H9 (cell line): ENCODE measurements around the gene HNRNPR. TPM values are rescaled to one million over a fixed set of nuclear protein-coding genes. Genes with fewer than 3 reads are reported as not detected.
"Not testable (repeated sequence)": the region's sequence is repeated elsewhere in the genome, so short reads cannot be mapped to it uniquely, and the experiment has no call there.

ENCODE experiments used
- DNase-seq: peaks from one replicate; pipeline ENCODE4 v3.0.0-alpha.2; 2017
- H2AFZ ChIP-seq: one replicate; pipeline ENCODE4 v1.6.1; 2013; ENCODE audit warnings: mild to moderate bottlenecking, low read length, control low read depth, moderate library complexity
- H2AK5ac ChIP-seq: 2 replicates; pipeline ENCODE4 v1.6.1; 2013; ENCODE audit warnings: low read length, control low read depth, mixed read lengths; ENCODE audit not compliant: insufficient read length
- H2BK120ac ChIP-seq: one replicate; pipeline ENCODE4 v1.6.1; 2013; ENCODE audit warnings: low read depth, mild to moderate bottlenecking, low read length, control low read depth, inconsistent platforms; ENCODE audit not compliant: poor library complexity, severe bottlenecking
- H2BK12ac ChIP-seq: 2 replicates; pipeline ENCODE4 v1.6.1; 2013; ENCODE audit warnings: low read length, control low read depth, mixed read lengths, low read depth; ENCODE audit not compliant: insufficient read length
- H2BK15ac ChIP-seq: 2 replicates; pipeline ENCODE4 v1.6.1; 2013; ENCODE audit warnings: low read depth, low read length, control low read depth
- H2BK20ac ChIP-seq: one replicate; pipeline ENCODE4 v1.6.1; 2013; ENCODE audit warnings: low read depth, mild to moderate bottlenecking, low read length, control low read depth, inconsistent platforms; ENCODE audit not compliant: poor library complexity, severe bottlenecking
- H2BK5ac ChIP-seq: 2 replicates; pipeline ENCODE4 v1.6.1; 2013; ENCODE audit warnings: low read length, control low read depth, mixed read lengths; ENCODE audit not compliant: insufficient read length
- H3K14ac ChIP-seq: 2 replicates; pipeline ENCODE4 v1.6.1; 2013; ENCODE audit warnings: low read length, control low read depth; ENCODE audit not compliant: insufficient read depth
- H3K18ac ChIP-seq: 2 replicates; pipeline ENCODE4 v1.6.1; 2013; ENCODE audit warnings: low read depth, mild to moderate bottlenecking, mixed read lengths, low read length, control low read depth; ENCODE audit not compliant: insufficient read length
- H3K23ac ChIP-seq: 2 replicates; pipeline ENCODE4 v1.6.1; 2013; ENCODE audit warnings: low read length, control low read depth, mixed read lengths, low read depth; ENCODE audit not compliant: insufficient read length
- H3K23me2 ChIP-seq: 2 replicates; pipeline ENCODE4 v1.6.1; 2013; ENCODE audit warnings: low read depth, mild to moderate bottlenecking, mixed read lengths, low read length, control low read depth; ENCODE audit not compliant: insufficient read length, poor library complexity, severe bottlenecking
- H3K27ac ChIP-seq: 2 replicates; pipeline ENCODE4 v1.5.1; 2013; ENCODE audit warnings: low read length, control low read depth, mixed read lengths, low read depth; ENCODE audit not compliant: insufficient read length
- H3K27me3 ChIP-seq: 2 replicates; pipeline ENCODE4 v1.6.1; 2013; ENCODE audit warnings: low read length, control low read depth, inconsistent platforms; ENCODE audit not compliant: insufficient read depth
- H3K4ac ChIP-seq: 2 replicates; pipeline ENCODE4 v1.6.1; 2013; ENCODE audit warnings: low read depth, mild to moderate bottlenecking, control low read depth, inconsistent platforms, low read length, moderate library complexity
- H3K4me1 ChIP-seq: 2 replicates; pipeline ENCODE4 v1.6.1; 2013; ENCODE audit warnings: low read length, control low read depth, inconsistent platforms; ENCODE audit not compliant: insufficient read depth
- H3K4me2 ChIP-seq: 2 replicates; pipeline ENCODE4 v1.6.1; 2013; ENCODE audit warnings: low read length, control low read depth, mixed read lengths; ENCODE audit not compliant: insufficient read length, insufficient read depth
- H3K56ac ChIP-seq: 2 replicates; pipeline ENCODE4 v1.6.1; 2013; ENCODE audit warnings: low read depth, mild to moderate bottlenecking, mixed read lengths, low read length, control low read depth; ENCODE audit not compliant: insufficient read length
- H3K79me1 ChIP-seq: 2 replicates; pipeline ENCODE4 v1.6.1; 2013; ENCODE audit warnings: low read depth, mild to moderate bottlenecking, moderate library complexity, low read length, control low read depth, inconsistent platforms; ENCODE audit not compliant: insufficient read depth, poor library complexity, severe bottlenecking
- H3K79me2 ChIP-seq: 2 replicates; pipeline ENCODE4 v1.6.1; 2013; ENCODE audit warnings: low read length, control low read depth, inconsistent platforms; ENCODE audit not compliant: insufficient read depth
- H3K9ac ChIP-seq: 2 replicates; pipeline ENCODE4 v1.6.1; 2013; ENCODE audit warnings: low read length, control low read depth, mixed read lengths; ENCODE audit not compliant: insufficient read length; ENCODE audit errors: extremely low read depth
- H3K9me3 ChIP-seq: one replicate; pipeline ENCODE4 v1.6.1; 2013; ENCODE audit warnings: low read depth, low read length, inconsistent platforms; ENCODE audit not compliant: control insufficient read depth
- H3T11ph ChIP-seq: one replicate; pipeline ENCODE4 v1.6.1; 2013; ENCODE audit warnings: mild to moderate bottlenecking, low read length, control low read depth, inconsistent platforms
- H4K20me1 ChIP-seq: one replicate; pipeline ENCODE4 v1.6.1; 2013; ENCODE audit not compliant: control insufficient read depth, insufficient read length, insufficient read depth
- H4K5ac ChIP-seq: 2 replicates; pipeline ENCODE4 v1.6.1; 2013; ENCODE audit warnings: low read depth, mild to moderate bottlenecking, mixed read lengths, low read length, control low read depth; ENCODE audit not compliant: insufficient read length
- H4K8ac ChIP-seq: replicated peaks from 2 replicates; pipeline ENCODE4 v1.6.1; 2013; ENCODE audit warnings: low read length, control low read depth, mixed read lengths, low read depth; ENCODE audit not compliant: insufficient read length
- H4K91ac ChIP-seq: 2 replicates; pipeline ENCODE4 v1.6.1; 2013; ENCODE audit warnings: low read depth, mild to moderate bottlenecking, moderate library complexity, mixed read lengths, low read length, control low read depth; ENCODE audit not compliant: insufficient read length
- H3K27ac Mint-ChIP-seq, 3 experiments: 2 replicates in 2 of 3; 3 replicates in 1 of 3; pipeline ENCODE4 v1.8.0; 2020 to 2021; ENCODE audit warnings: mixed read lengths in 3 of 3, mild to moderate bottlenecking in 1 of 3, moderate library complexity in 1 of 3
- H3K27me3 Mint-ChIP-seq: 2 replicates; pipeline ENCODE4 v1.8.0; 2021; ENCODE audit warnings: low read depth, mild to moderate bottlenecking, moderate library complexity, mixed read lengths
- H3K36me3 Mint-ChIP-seq, 3 experiments: 2 replicates in 2 of 3; 3 replicates in 1 of 3; pipeline ENCODE4 v1.8.0; 2020 to 2021; ENCODE audit warnings: low read depth in 3 of 3, mixed read lengths in 3 of 3; ENCODE audit not compliant: insufficient read depth in 1 of 3
- H3K4me1 Mint-ChIP-seq, 2 experiments: 2 replicates each; pipeline ENCODE4 v1.8.0; 2020; ENCODE audit warnings: mixed read lengths in 2 of 2
- H3K4me3 Mint-ChIP-seq, 2 experiments: 2 replicates in 1 of 2; 3 replicates in 1 of 2; pipeline ENCODE4 v1.8.0; 2020 to 2021; ENCODE audit warnings: mild to moderate bottlenecking in 2 of 2, mixed read lengths in 2 of 2, moderate library complexity in 1 of 2
- H3K9me3 Mint-ChIP-seq, 2 experiments: 2 replicates in 1 of 2; 3 replicates in 1 of 2; pipeline ENCODE4 v1.8.0; 2020; ENCODE audit warnings: mild to moderate bottlenecking in 2 of 2, mixed read lengths in 2 of 2, moderate library complexity in 1 of 2
- CTCF ChIP-seq: fragments of 200-600 bp; sonication (generic); conservative IDR thresholded peaks from 3 replicates; pipeline ENCODE4 v1.8.0; 2021; ENCODE audit warnings: antibody characterized with exemption, mild to moderate bottlenecking
- whole genome bisulfite sequencing: extraction: QIAGEN DNeasy Blood & Tissue Kit; methylation state at CpG from one replicate; pipeline ENCODE4 v1.1.7; 2013; ENCODE audit warnings: missing lambda C conversion rate, low lambda C conversion rate, mixed read lengths; ENCODE audit not compliant: insufficient read length; ENCODE audit errors: extremely low coverage; 5-methylcytosine and 5-hydroxymethylcytosine counted together
- total RNA-seq: library from RNA; stranded (reverse); gene quantifications from 2 replicates; pipeline ENCODE4 v1.2.1, GENCODE V29; 2021

HNRNPR gene
- total RNA-seq, 1 experiment from 2014 or later, result 196 TPM

- no peak for DNase-seq
- no peaks in the 10 kb centered on the region for H3K79me1 ChIP-seq
- H2AFZ ChIP-seq, result no peak overlapping the region
- no peak overlapping the region for H3K9ac ChIP-seq
- H4K20me1 ChIP-seq, result no peaks in the 10 kb centered on the region
- H3K27me3 ChIP-seq, result peaks cover 40% of the 10 kb centered on the region
- no peak overlapping the region for H2BK12ac ChIP-seq
- no peak overlapping the region for H3K18ac ChIP-seq
- no peak overlapping the region for H3K4me2 ChIP-seq
- Mint-ChIP-seq H3K4me1 (peaks cover 5 to 8% of the 10 kb centered on the region in 2 experiments), H3K36me3 (no peaks in the 10 kb centered on the region), H3K27me3 (no peaks in the 10 kb centered on the region), H3K4me3 (no peak overlapping the region), H3K27ac (no peak overlapping the region), H3K9me3 (no peaks in the 10 kb centered on the region; a peak in 1 of 5 replicates)
- H3K56ac ChIP-seq, result no peak overlapping the region
- no peak overlapping the region for H3K23ac ChIP-seq
- no peak overlapping the region for H3K14ac ChIP-seq
- H2BK5ac ChIP-seq, result no peak overlapping the region
- no peak overlapping the region for H2AK5ac ChIP-seq
- no peaks in the 10 kb centered on the region for H3K79me2 ChIP-seq
- no peak overlapping the region for H2BK15ac ChIP-seq
- H3K4me1 ChIP-seq, result no peaks in the 10 kb centered on the region; the same call in 1 of the 2 replicates
- no peak overlapping the region for H3K4ac ChIP-seq
- no peaks in the 10 kb centered on the region for H3K9me3 ChIP-seq
- H3K23me2 ChIP-seq, result no peaks in the 10 kb centered on the region
- H4K8ac ChIP-seq, result no peak overlapping the region
- H2BK120ac ChIP-seq, result no peak overlapping the region
- no peak overlapping the region for H3K27ac ChIP-seq
- no peak overlapping the region for H4K5ac ChIP-seq
- no CpG with 5 or more reads among the region's 19 CpGs for WGBS
- H3T11ph ChIP-seq, result no peak overlapping the region
- no peak overlapping the region for H2BK20ac ChIP-seq
- H4K91ac ChIP-seq, result no peak overlapping the region
- TF ChIP-seq CTCF, result no peak
Observed at GRCh38 chr1:23376890-23377811, 33.1 kb upstream of the HNRNPR start.

- not testable (repeated sequence) for H2BK15ac ChIP-seq, H3K14ac ChIP-seq, H4K20me1 ChIP-seq, H3K27me3 Mint-ChIP-seq, H2BK5ac ChIP-seq, H3K4ac ChIP-seq, DNase-seq, H3K23ac ChIP-seq, H3K4me1 ChIP-seq, H2BK120ac ChIP-seq, H3K9ac ChIP-seq, H3K27ac Mint-ChIP-seq, H2AK5ac ChIP-seq, H3T11ph ChIP-seq, H3K56ac ChIP-seq, H2BK12ac ChIP-seq, H3K9me3 Mint-ChIP-seq, H3K79me1 ChIP-seq, H3K79me2 ChIP-seq, H3K23me2 ChIP-seq, H3K9me3 ChIP-seq, H4K5ac ChIP-seq, H4K8ac ChIP-seq, H2BK20ac ChIP-seq, H3K4me3 Mint-ChIP-seq, H3K36me3 Mint-ChIP-seq, H2AFZ ChIP-seq, H3K4me2 ChIP-seq, H3K18ac ChIP-seq, H3K27ac ChIP-seq, H4K91ac ChIP-seq
- peaks cover 26 to 32% of the 10 kb centered on the region in 2 experiments for H3K4me1 Mint-ChIP-seq
- no CpG with 5 or more reads among the region's 12 CpGs for WGBS
- H3K27me3 ChIP-seq, result peaks cover 58% of the 10 kb centered on the region
Observed at GRCh38 chr1:23374079-23374735, 30.1 kb upstream of the HNRNPR start.
